H1 (cell line): Measurements from ENCODE around the gene PDXDC1. TPM values are rescaled to one million over a fixed set of nuclear protein-coding genes. Genes with fewer than 3 reads are reported as not detected.
A peak's percentile ranks its signal among the peaks of the same experiment; 100 is the strongest.
"Not testable (repeated sequence)": the region's sequence is repeated elsewhere in the genome, so short reads cannot be mapped to it uniquely, and the experiment has no call there.

Experiments
- CTCF ChIA-PET: fragments of 300-600 bp; sonication (Branson Sonifier 250); formaldehyde crosslinking; loops from one replicate; lab custom pipeline; 2021; ENCODE audit not compliant: partially characterized antibody; lab: Charles Lee
- POLR2A ChIA-PET: fragments of 300-600 bp; sonication (Branson Sonifier 250); formaldehyde crosslinking; loops from one replicate; lab custom pipeline; 2021; ENCODE audit warnings: inconsistent platforms; ENCODE audit not compliant: partially characterized antibody; lab: Charles Lee
- DNase-seq, 2 experiments: peaks; one replicate each; pipeline versions ENCODE4 v3.0.0 to v3.0.0-alpha.2; 2010 to 2022; ENCODE audit warnings: low spot score in 2 of 2, low read depth in 1 of 2, mixed read lengths in 1 of 2
- FAIRE-seq: peaks from 2 replicates; lab custom pipeline; 2011; peaks lifted over from hg19 to GRCh38; lab: Jason Lieb, UNC
- H2AFZ ChIP-seq: 2 replicates; pipeline ENCODE4 v1.8.1; 2012; ENCODE audit warnings: low read length, inconsistent platforms
- H2AK5ac ChIP-seq: 2 replicates; pipeline ENCODE4 v1.6.1; 2013; ENCODE audit warnings: low read depth, low read length
- H2BK120ac ChIP-seq: replicated peaks from 2 replicates; pipeline ENCODE3; 2013; ENCODE audit warnings: low read depth, low read length, inconsistent platforms
- H2BK12ac ChIP-seq: 2 replicates; pipeline ENCODE4 v1.6.1; 2013; ENCODE audit warnings: low read depth, low read length
- H2BK15ac ChIP-seq: 2 replicates; pipeline ENCODE4 v1.6.1; 2013; ENCODE audit warnings: low read length
- H2BK20ac ChIP-seq: 2 replicates; pipeline ENCODE4 v1.6.1; 2013; ENCODE audit warnings: low read length
- H2BK5ac ChIP-seq: 2 replicates; pipeline ENCODE4 v1.6.1; 2013; ENCODE audit warnings: low read depth, low read length
- H3K14ac ChIP-seq: 2 replicates; pipeline ENCODE4 v1.6.1; 2013; ENCODE audit warnings: inconsistent platforms; ENCODE audit not compliant: insufficient read length
- H3K18ac ChIP-seq: 2 replicates; pipeline ENCODE4 v1.6.1; 2013; ENCODE audit warnings: low read length; ENCODE audit errors: extremely low read depth
- H3K23ac ChIP-seq: 2 replicates; pipeline ENCODE4 v1.6.1; 2013; ENCODE audit warnings: inconsistent platforms; ENCODE audit not compliant: insufficient read length
- H3K23me2 ChIP-seq: 2 replicates; pipeline ENCODE4 v1.6.1; 2013; ENCODE audit warnings: low read depth, low read length
- H3K27ac ChIP-seq: 2 replicates; pipeline ENCODE4 v1.6.1; 2011; ENCODE audit warnings: low read depth, low read length, inconsistent platforms
- H3K27me3 ChIP-seq, 4 experiments: replicated peaks in 1 of 4; 1 replicate in 1 of 4; 2 replicates in 3 of 4; pipeline versions ENCODE4 v1.6.1 to v1.8.1; 2011 to 2013; ENCODE audit warnings: low read length in 3 of 4, mild to moderate bottlenecking in 3 of 4, inconsistent platforms in 2 of 4, mixed read lengths in 2 of 4, moderate library complexity in 1 of 4; ENCODE audit not compliant: control insufficient read depth in 3 of 4, insufficient read depth in 3 of 4; ENCODE audit errors: extremely low read depth in 1 of 4
- H3K36me3 ChIP-seq, 4 experiments: 2 replicates each; pipeline versions ENCODE4 v1.6.1 to v1.8.1; 2011 to 2013; ENCODE audit warnings: mild to moderate bottlenecking in 4 of 4, low read length in 3 of 4, moderate library complexity in 2 of 4, control low read depth in 1 of 4, inconsistent platforms in 1 of 4; ENCODE audit not compliant: insufficient read depth in 4 of 4, control insufficient read depth in 2 of 4
- H3K4ac ChIP-seq: replicated peaks from 2 replicates; pipeline ENCODE3; 2013; ENCODE audit warnings: low read length, low read depth, mixed read lengths, inconsistent platforms; ENCODE audit not compliant: insufficient read length
- H3K4me1 ChIP-seq, 4 experiments: replicated peaks in 1 of 4; 1 replicate in 1 of 4; 2 replicates in 3 of 4; pipeline versions ENCODE4 v1.6.1 to v1.8.1; 2011 to 2013; ENCODE audit warnings: low read length in 3 of 4, inconsistent platforms in 2 of 4, mixed read lengths in 1 of 4; ENCODE audit not compliant: insufficient read depth in 4 of 4, control insufficient read depth in 3 of 4
- H3K4me2 ChIP-seq, 2 experiments: 2 replicates each; pipeline versions ENCODE4 v1.6.1 to v1.8.1; 2011 to 2013; ENCODE audit warnings: low read depth in 2 of 2, low read length in 2 of 2, control low read depth in 1 of 2, inconsistent platforms in 1 of 2, mild to moderate bottlenecking in 1 of 2; ENCODE audit not compliant: insufficient read depth in 1 of 2
- H3K4me3 ChIP-seq, 4 experiments: fragments of 200-600, 300-600 bp in 1 of 4; sonication (generic), shearing (Covaris generic), sonication (Bioruptor Twin) in 1 of 4; 2 replicates each; pipeline versions ENCODE4 v1.5.1 to v1.8.1; 2011 to 2016; ENCODE audit warnings: low read length in 4 of 4, low read depth in 3 of 4, control low read depth in 2 of 4, inconsistent platforms in 2 of 4, mild to moderate bottlenecking in 2 of 4, mixed read lengths in 1 of 4, moderate library complexity in 1 of 4; ENCODE audit not compliant: insufficient read depth in 2 of 4; ENCODE audit errors: extremely low read depth in 1 of 4
- H3K56ac ChIP-seq: replicated peaks from 2 replicates; pipeline ENCODE3; 2013; ENCODE audit warnings: low read depth, mild to moderate bottlenecking, mixed read lengths, low read length, inconsistent platforms; ENCODE audit not compliant: insufficient read length
- H3K79me1 ChIP-seq: 2 replicates; pipeline ENCODE4 v1.6.1; 2013; ENCODE audit warnings: low read depth, low read length, control low read depth
- H3K79me2 ChIP-seq, 2 experiments: 2 replicates each; pipeline versions ENCODE4 v1.6.1 to v1.8.1; 2012 to 2013; ENCODE audit warnings: low read length in 2 of 2, mild to moderate bottlenecking in 2 of 2, inconsistent platforms in 1 of 2; ENCODE audit not compliant: insufficient read depth in 2 of 2, control insufficient read depth in 1 of 2
- H3K9ac ChIP-seq, 4 experiments: replicated peaks in 1 of 4; 1 replicate in 1 of 4; 2 replicates in 3 of 4; pipeline versions ENCODE4 v1.6.1 to v1.8.1; 2011 to 2013; ENCODE audit warnings: low read depth in 3 of 4, low read length in 3 of 4, control low read depth in 2 of 4, mild to moderate bottlenecking in 2 of 4, moderate library complexity in 2 of 4, inconsistent platforms in 1 of 4; ENCODE audit errors: extremely low read depth in 1 of 4
- H3K9me3 ChIP-seq, 2 experiments: 2 replicates each; pipeline versions ENCODE4 v1.6.1 to v1.8.1; 2012 to 2013; ENCODE audit warnings: mild to moderate bottlenecking in 2 of 2, moderate library complexity in 2 of 2, control low read depth in 1 of 2, inconsistent platforms in 1 of 2, low read depth in 1 of 2, low read length in 1 of 2, mixed read lengths in 1 of 2; ENCODE audit not compliant: insufficient read depth in 2 of 2
- H4K20me1 ChIP-seq, 2 experiments: replicated peaks in 1 of 2; 2 replicates each; pipeline versions ENCODE3 to v1.8.1; 2011 to 2013; ENCODE audit warnings: inconsistent platforms in 2 of 2, low read length in 2 of 2, mild to moderate bottlenecking in 1 of 2; ENCODE audit not compliant: insufficient read depth in 2 of 2, control insufficient read depth in 1 of 2
- H4K5ac ChIP-seq: 2 replicates; pipeline ENCODE4 v1.6.1; 2013; ENCODE audit warnings: low read length, low read depth, mixed read lengths, inconsistent platforms; ENCODE audit not compliant: insufficient read length
- H4K8ac ChIP-seq: 2 replicates; pipeline ENCODE4 v1.8.0; 2013; ENCODE audit warnings: mild to moderate bottlenecking, moderate library complexity, low read length, inconsistent platforms; ENCODE audit not compliant: insufficient read depth; ENCODE audit errors: extremely low read depth
- H4K91ac ChIP-seq: replicated peaks from 2 replicates; pipeline ENCODE3; 2013; ENCODE audit warnings: low read length, mixed read lengths, inconsistent platforms; ENCODE audit not compliant: insufficient read length
- ASH2L ChIP-seq: fragments of 200-600, 300-600 bp; sonication (generic); IDR thresholded peaks from one replicate; pipeline ENCODE4 v1.7.1; 2017; ENCODE audit warnings: low read length
- HDAC2 ChIP-seq, 2 experiments: fragments of 300-600 bp in 1 of 2; sonication (generic) in 1 of 2; IDR thresholded peaks; 2 replicates each; pipeline ENCODE4 v1.6.1; 2011 to 2012; ENCODE audit warnings: low read depth in 2 of 2, low read length in 2 of 2, mild to moderate bottlenecking in 2 of 2, moderate library complexity in 2 of 2, borderline replicate concordance in 1 of 2, inconsistent platforms in 1 of 2
- KDM4A ChIP-seq: IDR thresholded peaks from one replicate; pipeline ENCODE4 v1.7.1; 2012; ENCODE audit warnings: low read depth, mild to moderate bottlenecking, moderate library complexity, low read length, inconsistent platforms; ENCODE audit not compliant: severe bottlenecking
- PHF8 ChIP-seq: fragments of 200-600 bp; sonication (generic); conservative IDR thresholded peaks from 2 replicates; pipeline ENCODE4 v1.7.1; 2012; ENCODE audit warnings: low read depth, mild to moderate bottlenecking, inconsistent platforms, low read length, moderate library complexity
- WGBS, 2 experiments: shearing (Covaris generic) in 1 of 2; methylation state at CpG; one replicate each; pipeline versions ENCODE4 v1.1.6 to v1.1.7; 2013 to 2015; ENCODE audit warnings: low lambda C conversion rate in 2 of 2, mixed read lengths in 2 of 2, inconsistent platforms in 1 of 2, low coverage in 1 of 2, missing lambda C conversion rate in 1 of 2; ENCODE audit not compliant: insufficient replicate concordance in 2 of 2, insufficient coverage in 1 of 2, insufficient read length in 1 of 2; ENCODE audit errors: extremely low coverage in 1 of 2, missing lambda C conversion rate in 1 of 2; 5-methylcytosine and 5-hydroxymethylcytosine counted together
- polyA plus RNA-seq, 7 experiments: library from polyadenylated mRNA; depleted of rRNA in 3 of 7; stranded (reverse) in 5 of 7; unstranded in 2 of 7; fragments of >200 nt in 5 of 7; fragments of 200-250 nt in 2 of 7; gene quantifications; 1 replicate in 5 of 7; 2 replicates in 1 of 7; 4 replicates in 1 of 7; pipeline versions ENCODE4 v1.2.1 to v1.2.3, GENCODE V29; 2011 to 2013; ENCODE audit warnings: missing spikeins in 2 of 7, mixed read lengths in 2 of 7
- total RNA-seq: library from RNA; stranded (reverse); fragmentation: NEBNext Ultra II Directional; extraction: Animal tissue kit (Norgen Biotek cat#: 25700); gene quantifications from 2 replicates; pipeline ENCODE4 v1.2.1, GENCODE V29; 2021

The PDXDC1 gene
- total and polyA plus RNA-seq, 2 of the 8 experiments (the other 6 are each of a cell fraction or from before 2014, with no cell fraction given): 56.6 to 118 TPM

DNA sequence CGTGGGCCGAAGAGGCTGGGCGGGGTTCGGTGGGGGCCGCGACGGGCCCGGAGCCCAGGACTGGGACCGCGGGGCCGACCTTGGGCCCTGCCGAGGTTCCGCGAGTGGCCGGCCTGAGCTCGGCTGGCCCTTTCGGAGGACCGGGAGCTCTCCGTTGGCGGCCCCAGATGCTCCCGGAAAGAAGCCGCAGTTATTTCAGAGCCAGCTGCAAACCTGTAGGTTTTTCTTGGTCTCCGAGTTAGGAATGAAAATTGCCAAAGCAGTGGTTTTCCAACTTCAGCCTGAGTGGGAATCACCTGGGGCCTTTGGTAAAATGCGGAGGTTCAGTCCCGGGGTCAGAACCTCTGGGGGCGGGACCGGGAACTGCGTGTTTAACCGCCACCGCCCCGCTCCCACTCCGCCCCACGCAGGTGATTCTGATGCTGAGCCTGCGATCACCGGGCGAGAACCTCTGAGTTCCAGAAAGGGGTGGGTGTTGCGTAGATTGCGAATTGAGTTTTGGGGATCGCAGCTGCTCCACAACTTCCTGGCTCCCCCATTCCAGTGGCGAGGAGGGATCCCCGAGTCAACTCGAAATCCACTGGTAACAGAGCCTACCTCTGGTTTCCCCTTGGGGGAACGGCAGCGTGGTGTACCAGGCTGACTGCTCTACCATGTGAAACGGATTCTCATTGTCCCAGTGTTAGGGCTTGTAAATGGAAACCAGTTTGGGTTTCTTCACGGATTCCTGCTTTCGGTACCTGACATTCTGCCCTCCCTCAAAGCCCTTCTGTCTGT, 780 bp downstream of the PDXDC1 start:
- POLR2A ChIA-PET: interaction anchor here (1.0 to 1.3 kb wide), 2 partner anchors 12 to 13 kb away, joined by 3 to 8 read pairs; no protein-coding TSS in a partner anchor
- not testable (repeated sequence) for H3K9me3 ChIP-seq, H4K91ac ChIP-seq, FAIRE-seq, H2BK12ac ChIP-seq, H3K4ac ChIP-seq, H2BK120ac ChIP-seq, H4K5ac ChIP-seq, H3K27ac ChIP-seq, H2BK15ac ChIP-seq, H3K23me2 ChIP-seq, H2BK20ac ChIP-seq, H2AFZ ChIP-seq, H2BK5ac ChIP-seq, H3K27me3 ChIP-seq, H3K36me3 ChIP-seq, H3K4me1 ChIP-seq, H3K23ac ChIP-seq, H4K20me1 ChIP-seq, H3K56ac ChIP-seq, H3K14ac ChIP-seq, H2AK5ac ChIP-seq, H3K79me1 ChIP-seq, H4K8ac ChIP-seq
- Histone ChIP-seq H3K79me2 (peaks cover 2 to 31% of the 10 kb centered on the region in 2 experiments; a peak in 3 of 4 replicates), H3K4me2 (peak overlapping the region; percentile 87 to 99), H3K18ac (peak overlapping the region; percentile 83; the same call in 1 of the 2 replicates), H3K4me3 (peak overlapping the region; percentile 62 to 83 (median 75)), H3K9ac (peak overlapping the region; percentile 60 to 90 (median 74))
- TF ChIP-seq PHF8 (peak; percentile 11; the same call in 1 of the 2 replicates), HDAC2 (IDR thresholded peaks at IDR 0.05; ENCODE audit: borderline replicate concordance in 1 of 2, low read depth in 2 of 2, low read length in 2 of 2) (0 out of 4 replicates have a peak, but pooled peaks of 1 of the 2 experiments have one; percentile 64), KDM4A (peak; percentile 46), ASH2L (peak; percentile 2)
- CTCF ChIA-PET: interaction anchor here (1.1 kb wide), 1 partner anchor 15 kb away, joined by 3 read pairs; no protein-coding TSS in a partner anchor
- DNase-seq: peak in 1 of 2 experiments; percentile 74
- 6% methylated on average over 25 of the region's 47 CpGs; no CpG with 5 or more reads in 1 of the 2 experiments for WGBS, 2 experiments
